IgD-negative memory B cell (primary cell): ENCODE results near the gene SETSIP. TPM values are rescaled to one million over a fixed set of nuclear protein-coding genes. Genes with fewer than 3 reads are reported as not detected.

ENCODE experiments used
- H3K27ac Mint-ChIP-seq, 3 donors: one replicate each; pipeline ENCODE4 v1.8.0; 2020 to 2022; ENCODE audit warnings: mild to moderate bottlenecking in 3 of 3, mixed read lengths in 3 of 3, moderate library complexity in 1 of 3
- H3K27me3 Mint-ChIP-seq: one replicate; pipeline ENCODE4 v1.8.0; 2021; ENCODE audit warnings: mixed read lengths
- H3K36me3 Mint-ChIP-seq: one replicate; pipeline ENCODE4 v1.8.0; 2020; ENCODE audit warnings: mild to moderate bottlenecking, mixed read lengths
- H3K4me1 Mint-ChIP-seq, 3 donors: one replicate each; pipeline ENCODE4 v1.8.0; 2020 to 2022; ENCODE audit warnings: mixed read lengths in 3 of 3, mild to moderate bottlenecking in 1 of 3
- H3K4me3 Mint-ChIP-seq, 4 donors: one replicate each; pipeline ENCODE4 v1.8.0; 2020 to 2022; ENCODE audit warnings: mild to moderate bottlenecking in 4 of 4, mixed read lengths in 4 of 4, moderate library complexity in 3 of 4
- H3K9me3 Mint-ChIP-seq, 3 donors: one replicate each; pipeline ENCODE4 v1.8.0; 2020 to 2021; ENCODE audit warnings: mixed read lengths in 3 of 3, mild to moderate bottlenecking in 1 of 3
- polyA plus RNA-seq: library from polyadenylated mRNA; unstranded; fragments of 300-500 nt; fragmentation: Illumina TruSeq; gene quantifications from one replicate; pipeline ENCODE4 v1.2.3, GENCODE V29; 2021

Gene SETSIP
- not detected for polyA plus RNA-seq

- Mint-ChIP-seq H3K27me3 (no peaks in the 10 kb centered on the region), H3K36me3 (peaks cover 1% of the 10 kb centered on the region), H3K9me3 (no peaks in the 10 kb centered on the region), H3K4me3 (no peak within 1 kb of the TSS), H3K4me1 (peaks cover 0 to 4% (median 3%) of the 10 kb centered on the region in 3 donors), H3K27ac (no peak within 1 kb of the TSS)
Observed at GRCh38 chr1:92075311-92075710, at the start of gene SETSIP. Gene SETSIP (minus strand): TSS chr1:92075411. CDS start chr1:92075411, 0 bp downstream.

- no peaks in the 10 kb centered on the region for H3K27me3 Mint-ChIP-seq
- H3K9me3 Mint-ChIP-seq: no peaks in the 10 kb centered on the region
- H3K36me3 Mint-ChIP-seq: peaks cover 5% of the 10 kb centered on the region
- H3K27ac Mint-ChIP-seq: no peak overlapping the region
- no peak overlapping the region for H3K4me3 Mint-ChIP-seq
- H3K4me1 Mint-ChIP-seq: no peaks in the 10 kb centered on the region
Observed at GRCh38 chr1:92123868-92124267, 48.7 kb upstream of the SETSIP start.

GRCh38 chr1:92118826-92119225 is 43.6 kb upstream of the SETSIP start:
- H3K27ac Mint-ChIP-seq: no peak overlapping the region
- H3K27me3 Mint-ChIP-seq: no peaks in the 10 kb centered on the region
- H3K9me3 Mint-ChIP-seq: no peaks in the 10 kb centered on the region
- no peaks in the 10 kb centered on the region for H3K36me3 Mint-ChIP-seq
- peaks cover 0 to 3% (median 1%) of the 10 kb centered on the region in 3 donors for H3K4me1 Mint-ChIP-seq
- H3K4me3 Mint-ChIP-seq: no peak overlapping the region

- Mint-ChIP-seq H3K4me1 (peaks cover 0 to 3% (median 1%) of the 10 kb centered on the region in 3 donors), H3K36me3 (no peaks in the 10 kb centered on the region), H3K27me3 (no peaks in the 10 kb centered on the region), H3K9me3 (no peaks in the 10 kb centered on the region), H3K4me3 (no peak overlapping the region), H3K27ac (no peak overlapping the region)
Observed at GRCh38 chr1:92117526-92117925, 42.3 kb upstream of the SETSIP start.

GRCh38 chr1:92108631-92109030 is 33.4 kb upstream of the SETSIP start:
- Mint-ChIP-seq H3K27me3 (no peaks in the 10 kb centered on the region), H3K9me3 (no peaks in the 10 kb centered on the region), H3K4me3 (no peak overlapping the region), H3K4me1 (no peaks in the 10 kb centered on the region), H3K36me3 (peaks cover 5% of the 10 kb centered on the region), H3K27ac (no peak overlapping the region)

- Mint-ChIP-seq H3K4me3 (no peak overlapping the region), H3K36me3 (peaks cover 5% of the 10 kb centered on the region), H3K9me3 (no peaks in the 10 kb centered on the region), H3K4me1 (no peaks in the 10 kb centered on the region), H3K27ac (no peak overlapping the region), H3K27me3 (no peaks in the 10 kb centered on the region)
Observed at GRCh38 chr1:92105546-92106081, 30.4 kb upstream of the SETSIP start.

GRCh38 chr1:92096317-92096716 is 21.1 kb upstream of the SETSIP start:
- no peak overlapping the region for H3K4me3 Mint-ChIP-seq
- peaks cover 1% of the 10 kb centered on the region for H3K27me3 Mint-ChIP-seq
- H3K9me3 Mint-ChIP-seq: no peaks in the 10 kb centered on the region
- H3K27ac Mint-ChIP-seq: no peak overlapping the region
- H3K4me1 Mint-ChIP-seq: no peaks in the 10 kb centered on the region
- peaks cover 12% of the 10 kb centered on the region for H3K36me3 Mint-ChIP-seq

GRCh38 chr1:92095874-92096273 is 20.7 kb upstream of the SETSIP start:
- H3K4me3 Mint-ChIP-seq: no peak overlapping the region
- H3K9me3 Mint-ChIP-seq: no peaks in the 10 kb centered on the region
- H3K36me3 Mint-ChIP-seq: peaks cover 12% of the 10 kb centered on the region
- H3K27me3 Mint-ChIP-seq: peaks cover 1% of the 10 kb centered on the region
- no peak overlapping the region for H3K27ac Mint-ChIP-seq
- H3K4me1 Mint-ChIP-seq: no peaks in the 10 kb centered on the region

GRCh38 chr1:92094595-92094994 is 19.4 kb upstream of the SETSIP start:
- H3K27me3 Mint-ChIP-seq: peaks cover 1% of the 10 kb centered on the region
- no peak overlapping the region for H3K4me3 Mint-ChIP-seq
- peaks cover 12% of the 10 kb centered on the region for H3K36me3 Mint-ChIP-seq
- no peak overlapping the region for H3K27ac Mint-ChIP-seq
- no peaks in the 10 kb centered on the region for H3K4me1 Mint-ChIP-seq
- no peaks in the 10 kb centered on the region for H3K9me3 Mint-ChIP-seq

- no peak overlapping the region for H3K4me3 Mint-ChIP-seq
- H3K9me3 Mint-ChIP-seq: no peaks in the 10 kb centered on the region
- H3K27me3 Mint-ChIP-seq: peaks cover 1% of the 10 kb centered on the region
- H3K36me3 Mint-ChIP-seq: peaks cover 12% of the 10 kb centered on the region
- H3K27ac Mint-ChIP-seq: no peak overlapping the region
- no peaks in the 10 kb centered on the region for H3K4me1 Mint-ChIP-seq
Observed at GRCh38 chr1:92094090-92094489, 18.9 kb upstream of the SETSIP start.

- Mint-ChIP-seq H3K4me3 (no peak overlapping the region), H3K27ac (no peak overlapping the region), H3K4me1 (no peaks in the 10 kb centered on the region), H3K27me3 (peaks cover 1% of the 10 kb centered on the region), H3K9me3 (no peaks in the 10 kb centered on the region), H3K36me3 (peaks cover 12% of the 10 kb centered on the region)
Observed at GRCh38 chr1:92091625-92092024, 16.4 kb upstream of the SETSIP start.

- no peaks in the 10 kb centered on the region for H3K27me3 Mint-ChIP-seq
- H3K9me3 Mint-ChIP-seq: peaks cover 0 to 14% (median 3%) of the 10 kb centered on the region in 3 donors
- H3K27ac Mint-ChIP-seq: no peak overlapping the region
- no peaks in the 10 kb centered on the region for H3K4me1 Mint-ChIP-seq
- peaks cover 2% of the 10 kb centered on the region for H3K36me3 Mint-ChIP-seq
- H3K4me3 Mint-ChIP-seq: no peak overlapping the region
Observed at GRCh38 chr1:92087542-92087941, 12.3 kb upstream of the SETSIP start.

- Mint-ChIP-seq H3K4me1 (no peaks in the 10 kb centered on the region), H3K36me3 (no peaks in the 10 kb centered on the region), H3K27ac (no peak overlapping the region), H3K27me3 (no peaks in the 10 kb centered on the region), H3K4me3 (no peak overlapping the region), H3K9me3 (peaks cover 0 to 14% (median 3%) of the 10 kb centered on the region in 3 donors)
Observed at GRCh38 chr1:92085727-92086126, 10.5 kb upstream of the SETSIP start.

GRCh38 chr1:92084651-92085050 is 9.4 kb upstream of the SETSIP start:
- peaks cover 0 to 14% (median 3%) of the 10 kb centered on the region in 3 donors for H3K9me3 Mint-ChIP-seq
- peaks cover 0 to 4% (median 1%) of the 10 kb centered on the region in 3 donors for H3K4me1 Mint-ChIP-seq
- H3K27me3 Mint-ChIP-seq: no peaks in the 10 kb centered on the region
- H3K27ac Mint-ChIP-seq: no peak overlapping the region
- H3K36me3 Mint-ChIP-seq: no peaks in the 10 kb centered on the region
- H3K4me3 Mint-ChIP-seq: peak overlapping the region in 1 of 4 donors; percentile 3

GRCh38 chr1:92081031-92081430 is 5.8 kb upstream of the SETSIP start:
- H3K4me3 Mint-ChIP-seq: peak overlapping the region; percentile 79 to 99 (median 96)
- peaks cover 0 to 14% (median 3%) of the 10 kb centered on the region in 3 donors for H3K9me3 Mint-ChIP-seq
- H3K4me1 Mint-ChIP-seq: peaks cover 0 to 4% (median 1%) of the 10 kb centered on the region in 3 donors
- no peaks in the 10 kb centered on the region for H3K27me3 Mint-ChIP-seq
- peak overlapping the region in 2 of 3 donors; percentile 0 to 94 for H3K27ac Mint-ChIP-seq
- H3K36me3 Mint-ChIP-seq: no peaks in the 10 kb centered on the region
